Measurements from ENCODE around the gene FAM83E. TPM values are rescaled to one million over a fixed set of nuclear protein-coding genes. Genes with fewer than 3 reads are reported as not detected.

FAM83E gene
- total and polyA plus RNA-seq, 2 of the 8 experiments (the other 6 are each of a cell fraction or from before 2014, with no cell fraction given), result 1.8 to 5.3 TPM

GRCh38 chr19:48644839-48645619, 30.2 kb upstream of the FAM83E start (continued):
- peak in 1 of 2 experiments; percentile 58; a peak in 1 of 4 replicates for TF ChIP-seq HDAC2 (IDR thresholded peaks at IDR 0.05; ENCODE audit: borderline replicate concordance in 1 of 2, low read depth in 2 of 2, low read length in 2 of 2)
- no peak; the same call in 1 of the 2 replicates for TF ChIP-seq RBBP5 (IDR thresholded peaks at IDR 0.05; ENCODE audit: borderline replicate concordance, low read depth, low read length)
- TF ChIP-seq CBX5 (IDR thresholded peaks at IDR 0.05; ENCODE audit: low read depth, low read length), result no peak
- peak; percentile 98 for TF ChIP-seq SIX5 (IDR thresholded peaks at IDR 0.05; ENCODE audit: low read depth, low read length)
- TF ChIP-seq RFX5 (IDR thresholded peaks at IDR 0.05; ENCODE audit: borderline replicate concordance, low read depth, low read length), result no peak; the same call in 1 of the 2 replicates
- no peak for TF ChIP-seq CHD7 (IDR thresholded peaks at IDR 0.05; ENCODE audit: insufficient replicate concordance, low read length)
- 0 out of 2 replicates have a peak, but pooled peaks have one; percentile 34 for TF ChIP-seq BACH1 (IDR thresholded peaks at IDR 0.05; ENCODE audit: low read length)
